Uterus (tissue), 2 donors: ENCODE measurements around the gene INPP5K.

Experiments used
- POLR2A ChIP-seq, 2 donors: fragments of 450-650 bp; IDR thresholded peaks; one replicate each; pipeline ENCODE4 v1.6.1; 2016; ENCODE audit warnings: antibody characterized with exemption in 2 of 2, mild to moderate bottlenecking in 1 of 2, moderate library complexity in 1 of 2
- TF ChIP-seq, protein P1 (sequence below), 4 experiments: fragments of 200-600 bp in 2 of 4; fragments of 450-650 bp in 2 of 4; sonication (generic) in 2 of 4; IDR thresholded peaks; one replicate each; pipeline ENCODE4 v1.5.1; 2016 to 2019; ENCODE audit warnings: antibody characterized with exemption in 4 of 4, mild to moderate bottlenecking in 2 of 4, moderate library complexity in 1 of 4

DNA sequence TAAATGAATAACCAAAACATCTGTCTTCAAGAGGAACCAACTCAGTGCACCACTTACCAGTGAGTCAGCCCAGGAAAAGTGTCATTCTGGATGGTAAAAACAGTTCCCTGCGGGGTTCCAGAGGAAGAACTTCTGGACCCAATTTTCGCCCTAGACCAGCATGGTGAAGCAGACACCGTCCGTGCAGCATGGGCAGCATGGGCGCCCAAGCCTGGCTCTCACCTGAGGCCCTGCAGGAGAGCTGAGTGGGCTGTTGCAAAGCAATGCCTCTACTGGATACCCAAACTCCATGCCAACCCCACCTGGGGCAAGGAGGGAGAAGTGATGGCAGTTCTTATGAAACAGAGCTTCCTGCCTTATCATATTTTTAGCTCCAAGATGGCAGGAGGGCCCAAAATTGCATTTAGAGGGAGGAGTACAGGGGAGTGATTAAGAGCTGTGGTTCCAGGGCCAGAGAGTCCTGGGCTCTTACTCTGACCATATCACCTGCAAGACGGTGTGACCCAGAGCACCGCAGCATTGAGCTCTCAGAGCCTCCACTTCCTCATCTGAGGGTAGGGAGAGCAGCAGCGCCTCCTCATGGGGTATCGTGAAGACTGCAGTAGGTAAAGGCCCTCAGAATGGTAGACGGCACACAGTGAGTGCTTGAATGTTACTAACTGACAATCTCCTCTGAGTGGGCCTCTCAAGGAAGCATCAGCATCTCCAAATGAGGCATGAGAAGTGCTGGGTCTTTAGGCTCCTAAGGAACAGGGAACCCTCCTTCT lies 16.6 kb upstream of the INPP5K start:
- TF ChIP-seq, protein P1, sequence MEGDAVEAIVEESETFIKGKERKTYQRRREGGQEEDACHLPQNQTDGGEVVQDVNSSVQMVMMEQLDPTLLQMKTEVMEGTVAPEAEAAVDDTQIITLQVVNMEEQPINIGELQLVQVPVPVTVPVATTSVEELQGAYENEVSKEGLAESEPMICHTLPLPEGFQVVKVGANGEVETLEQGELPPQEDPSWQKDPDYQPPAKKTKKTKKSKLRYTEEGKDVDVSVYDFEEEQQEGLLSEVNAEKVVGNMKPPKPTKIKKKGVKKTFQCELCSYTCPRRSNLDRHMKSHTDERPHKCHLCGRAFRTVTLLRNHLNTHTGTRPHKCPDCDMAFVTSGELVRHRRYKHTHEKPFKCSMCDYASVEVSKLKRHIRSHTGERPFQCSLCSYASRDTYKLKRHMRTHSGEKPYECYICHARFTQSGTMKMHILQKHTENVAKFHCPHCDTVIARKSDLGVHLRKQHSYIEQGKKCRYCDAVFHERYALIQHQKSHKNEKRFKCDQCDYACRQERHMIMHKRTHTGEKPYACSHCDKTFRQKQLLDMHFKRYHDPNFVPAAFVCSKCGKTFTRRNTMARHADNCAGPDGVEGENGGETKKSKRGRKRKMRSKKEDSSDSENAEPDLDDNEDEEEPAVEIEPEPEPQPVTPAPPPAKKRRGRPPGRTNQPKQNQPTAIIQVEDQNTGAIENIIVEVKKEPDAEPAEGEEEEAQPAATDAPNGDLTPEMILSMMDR (IDR thresholded peaks at IDR 0.05): no peak
- no peak for TF ChIP-seq POLR2A (IDR thresholded peaks at IDR 0.05)
